ENCODE data around the gene SOAT2.

SOAT2 gene, protein sequence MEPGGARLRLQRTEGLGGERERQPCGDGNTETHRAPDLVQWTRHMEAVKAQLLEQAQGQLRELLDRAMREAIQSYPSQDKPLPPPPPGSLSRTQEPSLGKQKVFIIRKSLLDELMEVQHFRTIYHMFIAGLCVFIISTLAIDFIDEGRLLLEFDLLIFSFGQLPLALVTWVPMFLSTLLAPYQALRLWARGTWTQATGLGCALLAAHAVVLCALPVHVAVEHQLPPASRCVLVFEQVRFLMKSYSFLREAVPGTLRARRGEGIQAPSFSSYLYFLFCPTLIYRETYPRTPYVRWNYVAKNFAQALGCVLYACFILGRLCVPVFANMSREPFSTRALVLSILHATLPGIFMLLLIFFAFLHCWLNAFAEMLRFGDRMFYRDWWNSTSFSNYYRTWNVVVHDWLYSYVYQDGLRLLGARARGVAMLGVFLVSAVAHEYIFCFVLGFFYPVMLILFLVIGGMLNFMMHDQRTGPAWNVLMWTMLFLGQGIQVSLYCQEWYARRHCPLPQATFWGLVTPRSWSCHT

DNA sequence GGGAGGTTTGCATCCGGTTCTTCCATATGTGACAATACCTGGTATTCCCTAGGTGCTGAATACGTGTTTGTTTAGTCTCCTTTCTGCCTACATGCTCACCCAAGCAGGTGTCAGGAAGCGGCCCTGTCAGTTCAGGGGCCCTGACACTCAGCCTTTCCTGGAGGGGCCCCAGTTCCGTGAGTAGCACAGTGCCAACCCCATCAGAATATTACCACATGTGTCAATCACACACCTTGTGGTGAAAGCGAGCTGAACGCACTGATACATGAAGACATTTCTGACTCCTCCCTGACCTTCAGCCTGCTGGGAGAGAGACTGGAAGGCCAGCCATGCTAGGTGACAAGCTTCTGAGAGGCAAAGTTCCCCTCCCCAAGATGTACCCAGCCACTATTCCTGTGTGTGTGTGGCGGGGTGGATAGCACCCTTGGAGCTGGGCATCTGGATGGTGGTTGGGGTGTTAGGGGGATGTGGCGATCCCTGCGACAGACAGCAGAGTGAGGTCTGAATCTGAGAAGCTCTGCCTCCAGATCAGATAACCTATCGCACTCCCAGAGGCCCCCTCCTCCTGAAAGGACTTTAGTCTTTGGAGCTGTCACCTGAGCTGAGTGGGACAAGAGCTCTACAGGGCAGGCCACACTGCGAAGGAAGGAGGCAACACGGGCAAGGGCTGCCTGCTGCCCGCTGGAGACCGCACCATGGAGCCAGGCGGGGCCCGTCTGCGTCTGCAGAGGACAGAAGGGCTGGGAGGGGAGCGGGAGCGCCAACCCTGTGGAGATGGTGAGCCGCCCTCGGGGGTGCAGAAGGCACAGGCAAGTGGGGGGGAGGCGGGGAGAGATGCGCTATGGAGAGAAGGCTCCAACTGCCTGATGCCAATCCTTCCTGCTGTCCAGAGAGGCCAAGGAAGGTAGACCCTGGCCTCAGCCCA lies at the start of gene SOAT2:
SOAT2 (plus strand) TSS at position 604 of the 925 bp plus-strand sequence; CDS start at position 696, 92 bp downstream.
- FAIRE-seq, result no peak

- no peak for FAIRE-seq
Measured at GRCh38 chr12:53054112-53054878, 49.0 kb upstream of the SOAT2 start.

DNA sequence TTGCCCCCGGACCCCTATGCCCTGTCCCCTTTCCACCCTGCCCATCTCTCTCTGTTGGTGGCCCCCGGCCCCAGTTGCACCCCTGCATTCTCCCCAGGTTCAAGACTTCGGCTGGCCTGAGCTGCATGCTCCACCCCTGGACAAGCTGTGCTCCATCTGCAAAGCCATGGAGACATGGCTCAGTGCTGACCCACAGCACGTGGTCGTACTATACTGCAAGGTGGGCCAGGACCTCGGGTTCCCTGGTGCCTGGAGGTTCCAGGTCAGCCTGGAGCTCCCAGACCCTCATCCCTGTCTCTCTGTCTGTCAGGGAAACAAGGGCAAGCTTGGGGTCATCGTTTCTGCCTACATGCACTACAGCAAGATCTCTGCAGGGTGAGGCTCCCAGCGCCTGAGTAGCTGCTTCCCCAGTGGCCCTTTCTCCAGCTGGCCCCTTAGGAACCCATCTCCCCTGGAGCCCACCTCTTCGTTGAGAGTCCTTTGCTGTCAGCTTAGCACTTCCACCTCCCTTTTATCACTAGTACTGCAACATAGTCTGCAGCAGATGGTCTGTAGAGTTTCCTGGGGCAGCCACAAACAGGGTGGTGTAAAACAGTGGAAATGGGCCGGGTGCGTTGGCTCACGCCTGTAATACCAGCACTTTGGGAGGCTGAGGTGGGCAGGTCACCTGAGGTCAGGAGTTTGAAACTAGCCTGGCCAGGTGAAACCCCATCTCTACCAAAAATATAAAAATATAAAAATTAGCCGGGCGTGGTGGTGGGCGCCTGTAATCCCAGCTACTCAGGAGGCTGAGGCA lies 47.6 kb upstream of the SOAT2 start:
- FAIRE-seq, result no peak

GRCh38 chr12:53056296-53056695 lies 47.0 kb upstream of the SOAT2 start:
- FAIRE-seq, result no peak

DNA sequence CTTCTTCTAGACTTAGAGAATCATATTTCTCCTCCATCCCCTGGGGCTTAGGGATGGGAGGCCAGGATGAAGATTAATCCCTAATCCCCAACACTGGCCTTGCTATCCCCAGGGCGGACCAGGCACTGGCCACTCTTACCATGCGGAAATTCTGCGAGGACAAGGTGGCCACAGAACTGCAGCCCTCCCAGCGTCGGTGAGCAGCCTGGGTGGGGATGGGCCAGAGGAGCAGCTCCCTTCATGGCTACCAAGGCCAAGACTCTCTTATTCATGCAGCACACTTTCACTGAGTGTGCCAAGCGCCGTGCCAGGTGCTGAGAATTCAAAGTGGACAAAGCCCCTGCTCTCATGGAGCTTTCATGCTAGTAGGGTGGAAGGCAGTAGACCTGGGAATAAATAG lies 46.4 kb upstream of the SOAT2 start:
- no peak for FAIRE-seq

DNA sequence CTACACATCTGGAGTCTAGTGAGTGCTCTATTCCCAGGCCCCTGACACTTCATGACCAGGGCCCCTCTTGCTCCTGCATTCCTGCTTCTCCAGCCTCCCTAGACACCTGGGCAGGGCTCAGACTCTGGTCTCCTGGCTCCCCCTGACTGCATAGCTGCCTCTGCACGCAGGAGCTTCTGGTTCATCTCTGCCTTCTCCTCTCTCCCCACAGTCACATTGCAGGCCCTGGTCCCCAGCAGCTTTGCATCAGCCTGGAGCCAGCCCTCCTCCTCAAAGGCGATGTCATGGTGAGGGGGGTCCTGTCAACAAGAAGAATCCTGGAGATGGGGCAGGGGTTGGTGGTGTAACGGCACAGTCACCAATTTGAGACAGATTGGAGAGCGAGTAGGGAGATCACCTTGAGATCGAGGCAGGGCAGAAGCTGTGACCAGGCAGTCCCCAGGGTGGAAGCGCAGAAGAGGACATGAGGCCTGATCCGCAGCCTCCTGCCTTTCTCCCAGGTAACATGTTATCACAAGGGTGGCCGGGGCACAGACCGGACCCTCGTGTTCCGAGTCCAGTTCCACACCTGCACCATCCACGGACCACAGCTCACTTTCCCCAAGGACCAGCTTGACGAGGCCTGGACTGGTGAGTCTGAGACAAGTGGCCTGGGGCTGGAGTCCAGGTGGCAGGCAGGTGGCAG lies 45.3 kb upstream of the SOAT2 start:
- no peak for FAIRE-seq

DNA sequence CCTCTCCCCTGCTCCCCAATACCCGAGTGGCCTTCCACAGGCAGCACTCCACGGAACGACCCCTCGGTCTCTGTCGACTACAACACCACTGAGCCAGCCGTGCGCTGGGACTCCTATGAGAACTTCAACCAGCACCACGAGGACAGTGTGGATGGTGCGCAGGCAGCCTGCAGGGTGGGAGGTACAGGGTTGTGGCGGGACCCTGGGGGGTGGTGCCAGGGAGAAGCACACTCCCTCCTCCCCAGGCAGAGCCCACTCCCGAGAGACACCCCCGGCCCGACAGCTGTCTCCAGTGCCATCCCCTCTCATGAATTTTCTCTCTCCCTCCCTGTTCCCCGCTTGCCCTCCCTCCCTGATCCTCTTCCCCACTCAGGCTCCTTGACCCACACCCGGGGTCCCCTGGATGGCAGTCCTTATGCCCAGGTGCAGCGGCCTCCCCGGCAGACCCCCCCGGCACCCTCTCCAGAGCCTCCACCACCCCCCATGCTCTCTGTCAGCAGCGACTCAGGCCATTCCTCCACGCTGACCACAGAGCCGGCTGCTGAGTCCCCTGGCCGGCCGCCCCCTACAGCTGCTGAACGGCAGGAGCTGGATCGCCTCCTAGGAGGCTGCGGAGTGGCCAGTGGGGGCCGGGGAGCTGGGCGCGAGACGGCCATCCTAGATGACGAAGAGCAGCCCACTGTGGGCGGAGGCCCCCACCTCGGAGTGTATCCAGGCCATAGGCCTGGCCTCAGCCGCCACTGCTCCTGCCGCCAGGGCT lies 44.4 kb upstream of the SOAT2 start:
- no peak for FAIRE-seq

- no peak for FAIRE-seq
Measured at GRCh38 chr12:53059434-53060063, 43.7 kb upstream of the SOAT2 start.

DNA sequence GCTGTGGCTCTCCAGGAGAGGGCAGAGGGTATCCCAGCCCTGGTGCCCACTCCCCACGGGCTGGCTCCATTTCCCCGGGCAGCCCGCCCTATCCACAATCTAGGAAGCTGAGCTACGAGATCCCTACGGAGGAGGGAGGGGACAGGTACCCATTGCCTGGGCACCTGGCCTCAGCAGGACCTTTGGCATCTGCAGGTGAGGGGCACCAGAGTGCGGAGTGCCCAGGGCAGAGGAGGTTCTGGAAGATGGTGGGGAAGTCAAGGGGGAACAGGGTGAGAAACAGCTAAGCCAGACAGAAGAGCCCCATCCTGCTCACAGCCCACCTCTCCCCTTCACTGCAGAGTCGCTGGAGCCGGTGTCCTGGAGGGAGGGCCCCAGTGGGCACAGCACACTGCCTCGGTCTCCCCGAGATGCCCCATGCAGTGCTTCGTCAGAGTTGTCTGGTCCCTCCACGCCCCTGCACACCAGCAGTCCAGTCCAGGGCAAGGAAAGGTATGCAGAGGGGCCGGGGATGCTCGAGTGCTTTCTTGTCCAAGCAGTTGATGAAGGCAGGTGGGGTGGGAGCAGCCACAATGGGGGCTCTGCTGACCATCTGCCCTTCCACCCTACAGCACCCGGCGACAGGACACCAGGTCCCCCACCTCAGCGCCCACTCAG lies 43.1 kb upstream of the SOAT2 start:
- no peak for FAIRE-seq

DNA sequence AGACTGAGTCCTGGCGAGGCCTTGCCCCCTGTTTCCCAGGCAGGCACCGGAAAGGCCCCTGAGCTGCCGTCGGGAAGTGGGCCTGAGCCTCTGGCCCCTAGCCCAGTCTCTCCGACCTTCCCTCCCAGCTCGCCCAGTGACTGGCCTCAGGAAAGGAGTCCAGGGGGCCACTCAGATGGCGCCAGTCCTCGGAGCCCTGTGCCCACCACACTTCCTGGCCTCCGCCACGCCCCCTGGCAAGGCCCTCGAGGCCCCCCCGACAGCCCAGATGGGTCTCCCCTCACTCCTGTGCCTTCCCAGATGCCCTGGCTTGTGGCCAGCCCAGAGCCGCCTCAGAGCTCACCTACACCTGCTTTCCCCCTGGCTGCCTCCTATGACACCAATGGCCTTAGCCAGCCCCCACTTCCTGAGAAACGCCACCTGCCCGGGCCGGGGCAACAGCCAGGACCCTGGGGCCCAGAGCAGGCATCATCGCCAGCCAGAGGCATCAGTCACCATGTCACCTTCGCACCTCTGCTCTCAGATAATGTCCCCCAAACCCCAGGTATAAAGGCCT lies 42.5 kb upstream of the SOAT2 start:
- no peak for FAIRE-seq

GRCh38 chr12:53061404-53062010 lies 41.8 kb upstream of the SOAT2 start:
- FAIRE-seq, result peak; percentile 81

DNA sequence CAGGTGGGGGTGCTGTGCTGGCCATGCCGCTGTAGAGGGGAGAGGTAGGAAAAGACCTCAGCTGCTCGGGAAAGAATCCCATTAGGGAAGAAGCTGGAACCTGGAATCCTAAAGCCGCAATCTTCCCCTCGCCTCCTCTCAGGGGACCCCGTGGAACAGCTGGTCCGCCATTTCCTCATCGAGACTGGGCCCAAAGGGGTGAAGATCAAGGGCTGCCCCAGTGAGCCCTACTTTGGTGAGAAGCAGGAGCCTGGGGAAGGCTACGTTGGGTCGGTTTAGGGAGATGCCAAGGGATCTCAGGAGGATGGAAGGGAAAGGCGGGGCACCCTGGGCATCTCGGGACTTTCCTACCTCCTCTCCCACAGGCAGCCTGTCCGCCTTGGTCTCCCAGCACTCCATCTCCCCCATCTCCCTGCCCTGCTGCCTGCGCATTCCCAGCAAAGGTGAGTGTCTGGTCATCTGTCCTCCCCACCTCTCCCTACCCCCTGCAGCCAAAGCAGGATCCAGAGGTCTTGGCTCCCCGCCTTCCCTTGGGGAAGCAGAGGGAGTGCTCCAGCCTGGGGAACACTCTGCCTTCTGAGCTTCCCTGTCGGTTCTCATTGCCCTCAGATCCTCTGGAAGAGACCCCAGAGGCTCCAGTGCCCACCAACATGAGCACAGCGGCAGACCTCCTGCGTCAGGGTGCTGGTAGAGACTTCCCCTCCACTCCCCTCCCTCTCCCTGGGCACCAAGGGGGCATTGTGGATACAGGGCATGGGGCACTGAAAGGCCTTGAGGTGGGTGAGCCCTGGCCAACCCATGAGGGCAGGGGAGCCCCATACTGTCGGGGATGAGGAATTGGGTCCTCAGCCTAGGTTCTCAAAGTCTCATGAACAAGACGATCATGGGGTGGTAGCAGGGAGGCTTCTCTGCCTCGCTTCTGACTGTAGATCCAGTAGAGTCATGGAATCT lies 41.0 kb upstream of the SOAT2 start:
- no peak for FAIRE-seq

- no peak for FAIRE-seq
Measured at GRCh38 chr12:53062977-53063707, 40.1 kb upstream of the SOAT2 start.

GRCh38 chr12:53063708-53064612 lies 39.3 kb upstream of the SOAT2 start:
- no peak for FAIRE-seq

- no peak for FAIRE-seq
Measured at GRCh38 chr12:53064613-53065436, 38.5 kb upstream of the SOAT2 start.
